Putamen (tissue), 1 donor: ENCODE results near the gene XRCC4.

Experiments
- DNase-seq: peaks from one replicate; pipeline ENCODE4 v3.0.0-alpha.2; 2016; ENCODE audit warnings: low spot score

The XRCC4 gene

DNA sequence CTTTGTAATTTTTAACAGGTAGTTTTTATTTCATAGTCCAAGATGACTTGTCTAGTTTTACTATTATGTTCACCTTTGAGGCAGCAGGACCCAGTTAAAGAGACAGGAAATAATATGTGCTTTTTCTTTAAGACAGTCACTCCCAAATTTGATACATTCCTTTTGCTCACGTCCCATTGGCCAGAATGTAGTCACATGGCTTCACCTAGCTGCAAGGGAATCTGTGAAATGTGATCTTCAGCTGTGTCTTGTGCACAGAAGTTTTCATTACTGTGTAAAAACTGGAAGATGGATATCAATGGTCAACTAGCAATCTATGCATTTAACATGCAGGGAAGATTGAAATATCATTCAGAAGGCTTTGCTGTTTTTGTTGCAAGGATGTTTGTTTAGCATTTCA, 41.1 kb downstream of the XRCC4 start:
- no peak for DNase-seq

DNA sequence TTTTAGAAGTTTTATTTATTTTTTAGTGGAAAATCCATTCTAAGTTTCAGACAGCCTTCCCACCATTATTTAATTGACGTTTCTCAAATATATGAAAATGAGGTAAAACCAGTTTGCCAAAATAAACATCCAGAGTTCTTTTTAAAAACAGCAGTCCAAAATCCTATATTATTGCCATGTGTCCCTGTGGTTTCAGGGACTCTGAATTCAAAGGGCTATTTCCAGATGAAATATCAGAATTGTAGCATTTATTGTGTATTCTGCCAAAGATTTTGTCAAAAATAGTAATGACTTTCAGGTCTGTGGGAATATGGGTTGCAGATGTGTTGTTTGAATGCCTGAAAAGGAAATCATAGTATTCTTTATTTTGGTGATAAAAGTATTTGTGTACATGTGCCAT, 41.6 kb downstream of the XRCC4 start:
- DNase-seq, result no peak

DNA sequence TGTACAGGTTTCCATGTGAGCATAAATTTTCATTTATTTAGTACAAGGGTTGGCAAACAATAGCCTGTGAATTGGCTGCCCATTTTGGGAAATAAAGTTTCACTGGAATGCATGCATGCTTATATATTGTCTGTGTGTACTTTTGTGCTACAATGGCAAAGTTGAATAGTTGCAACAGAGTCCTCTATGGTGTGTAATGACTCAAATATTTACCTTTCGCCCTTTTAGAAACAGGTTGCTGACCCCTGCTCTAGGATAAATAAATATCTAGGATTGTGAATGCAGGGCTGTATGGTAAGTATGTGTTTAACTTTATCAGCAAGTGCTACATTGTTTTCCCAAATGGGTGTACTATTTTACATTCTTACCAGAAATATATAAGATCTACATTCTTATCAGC, 47.2 kb downstream of the XRCC4 start:
- no peak for DNase-seq

DNA sequence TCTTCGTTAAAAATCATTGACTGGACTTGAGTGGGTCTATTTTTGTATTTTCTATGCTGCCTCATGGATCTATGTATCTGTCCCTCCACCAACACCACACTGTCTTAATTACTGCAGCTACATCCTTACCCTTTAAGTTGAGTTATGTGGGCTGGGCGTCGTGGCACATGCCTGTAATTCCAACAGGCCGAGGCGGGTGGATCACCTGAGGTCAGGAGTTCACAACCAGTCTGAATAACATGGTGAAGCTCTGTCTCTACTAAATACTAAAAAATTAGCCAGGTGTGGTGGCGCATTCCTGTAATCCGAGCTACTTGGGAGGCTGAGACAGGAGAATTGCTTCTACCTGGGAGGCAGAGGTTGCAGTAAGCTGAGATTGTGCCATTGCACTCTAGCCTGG, 48.2 kb downstream of the XRCC4 start:
- DNase-seq, result no peak

GRCh38 chr5:83126501-83126900, 49.2 kb downstream of the XRCC4 start:
- DNase-seq, result no peak

- no peak for DNase-seq
These were observed 56.5 kb downstream of the XRCC4 start for GRCh38 chr5:83133797-83134196.

DNA sequence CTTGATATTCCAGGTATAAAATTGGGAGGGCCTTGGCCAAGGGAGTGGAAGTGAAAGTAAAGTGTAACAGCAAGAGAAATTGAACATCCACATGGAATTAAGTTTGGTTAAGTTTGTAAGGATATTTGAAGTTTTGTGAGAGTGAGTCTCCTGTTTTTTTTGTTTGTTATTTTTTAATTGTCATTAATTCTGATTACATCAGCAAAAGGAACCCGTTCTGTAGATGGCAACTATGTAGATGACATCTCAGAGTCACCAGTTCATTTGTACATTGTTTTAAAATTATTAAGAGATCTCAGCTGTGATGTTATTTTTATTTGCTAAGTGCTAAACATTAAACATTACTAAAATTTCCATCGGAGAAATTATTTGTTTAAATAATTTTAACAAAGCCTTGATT, 65.2 kb downstream of the XRCC4 start:
- DNase-seq, result no peak

DNA sequence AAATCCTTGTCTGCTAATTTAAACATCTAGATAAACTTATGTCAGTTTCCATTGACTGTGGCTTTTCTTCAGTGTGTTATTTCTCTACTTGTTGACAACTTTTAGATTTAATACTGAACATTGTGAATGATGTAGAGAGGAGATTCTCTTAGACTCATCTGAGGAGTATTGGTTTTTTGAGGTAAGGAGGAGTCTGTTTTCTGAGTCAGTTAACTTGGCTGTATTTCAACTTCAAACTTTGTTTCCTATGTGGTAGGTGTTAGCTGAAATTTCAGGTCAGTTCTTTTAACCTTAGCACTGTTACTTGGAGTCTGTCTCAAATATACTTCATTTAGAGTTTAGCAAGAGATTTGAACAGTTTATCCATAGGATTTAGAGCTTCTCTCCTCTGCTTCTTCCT, 67.9 kb downstream of the XRCC4 start:
- no peak for DNase-seq

DNA sequence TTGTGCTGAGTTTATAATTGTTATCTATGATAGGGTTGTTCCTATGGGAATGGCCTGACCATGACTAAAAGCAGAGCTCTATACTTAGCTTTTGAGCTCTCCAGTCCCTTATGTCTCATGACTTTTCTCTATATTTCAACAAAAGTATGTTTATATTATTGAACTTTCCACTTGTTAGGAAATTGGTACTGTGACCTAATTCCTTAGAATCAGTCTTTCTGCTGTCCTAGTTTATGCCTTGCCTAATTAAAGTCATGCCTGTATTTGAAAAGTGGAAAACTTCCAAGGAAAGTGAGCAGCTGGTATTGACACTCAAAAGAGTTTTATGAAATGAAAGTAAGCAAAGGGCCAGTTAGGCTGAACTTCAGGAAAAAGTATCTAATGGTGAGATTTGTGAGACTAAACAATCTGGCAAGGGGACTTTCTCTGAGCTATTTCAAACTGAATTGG, 68.6 kb downstream of the XRCC4 start:
- no peak for DNase-seq

DNA sequence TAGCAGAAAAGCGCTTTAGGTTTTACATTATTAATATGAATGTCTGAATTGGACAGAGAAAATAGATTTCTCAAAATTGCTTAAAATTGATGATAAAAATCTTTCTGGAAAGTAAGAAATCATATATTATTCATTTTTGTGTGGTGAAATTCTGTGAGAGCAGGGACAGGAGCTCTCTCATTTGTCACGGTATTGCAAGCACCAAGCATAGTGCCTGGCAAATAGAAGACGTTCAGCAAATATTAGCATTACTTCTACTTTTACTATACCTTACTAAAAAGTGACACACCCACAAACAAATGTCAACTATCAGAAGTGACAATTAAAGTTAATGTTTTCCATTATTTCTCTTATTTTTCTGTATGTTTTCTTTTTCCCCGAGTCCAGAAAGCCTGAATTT, 69.1 kb downstream of the XRCC4 start:
- DNase-seq, result no peak

DNA sequence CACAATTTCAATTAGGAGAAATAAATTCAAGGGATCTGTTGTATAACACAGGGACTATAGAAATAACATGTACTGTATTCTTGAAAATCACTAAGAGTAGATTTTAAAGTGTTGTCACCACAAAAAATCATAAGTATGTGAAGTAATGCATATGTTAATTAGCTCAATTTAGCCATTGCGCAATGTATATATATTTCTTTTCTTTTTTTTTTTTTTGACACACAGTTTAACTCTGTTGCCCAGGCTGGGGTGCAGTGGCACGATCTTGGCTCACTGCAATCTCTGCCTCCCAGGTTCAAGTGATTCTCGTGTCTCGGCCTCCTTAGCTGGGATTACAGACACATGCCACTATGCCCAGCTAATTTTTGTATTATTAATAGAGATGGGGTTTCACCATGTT, 70.2 kb downstream of the XRCC4 start:
- DNase-seq, result no peak

GRCh38 chr5:83148370-83148769, 71.0 kb downstream of the XRCC4 start:
- no peak for DNase-seq

GRCh38 chr5:83149671-83150070, 72.3 kb downstream of the XRCC4 start:
- DNase-seq, result no peak

DNA sequence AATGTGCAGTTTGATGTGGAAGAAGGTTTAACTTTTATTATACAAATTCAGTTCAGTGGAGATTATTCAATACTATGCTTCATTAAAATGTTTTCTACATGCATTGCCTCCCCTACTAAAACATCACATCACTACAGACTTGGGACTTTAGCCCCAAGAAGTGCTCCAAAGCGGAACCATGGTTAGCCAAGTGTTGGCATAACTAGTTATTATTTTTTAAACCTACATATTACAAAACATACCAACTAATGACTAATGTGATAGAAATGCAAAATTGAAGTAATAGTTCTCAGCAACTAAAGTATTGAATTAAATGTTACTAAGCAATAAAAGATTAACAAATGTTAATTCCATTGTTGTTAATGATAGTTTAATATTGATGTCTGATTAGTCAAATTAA, 74.5 kb downstream of the XRCC4 start:
- DNase-seq, result no peak

DNA sequence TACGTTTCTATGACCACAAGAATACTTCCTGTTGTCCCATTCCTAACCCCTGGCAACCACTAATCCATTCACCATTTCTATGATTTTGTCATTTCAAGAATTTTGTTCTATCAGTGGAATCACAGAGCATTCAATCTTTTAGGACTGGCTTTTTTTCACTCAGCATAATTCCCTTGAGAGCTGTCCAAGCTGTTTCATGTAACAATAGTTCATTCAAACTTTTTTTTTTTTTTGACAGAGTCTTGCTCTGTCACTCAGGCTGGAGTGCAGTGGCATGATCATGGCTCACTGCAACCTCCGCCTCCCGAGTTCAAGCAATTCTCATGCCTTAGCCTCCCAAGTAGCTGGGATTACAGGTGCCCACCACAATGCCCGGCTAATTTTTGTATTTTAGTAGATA, 75.6 kb downstream of the XRCC4 start:
- DNase-seq, result peak; percentile 51

- no peak for DNase-seq
These were observed 78.7 kb downstream of the XRCC4 start for GRCh38 chr5:83156001-83156400.

- DNase-seq, result no peak
These were observed 79.8 kb downstream of the XRCC4 start for GRCh38 chr5:83157163-83157562.

- no peak for DNase-seq
These were observed 85.3 kb downstream of the XRCC4 start for GRCh38 chr5:83162601-83163000.

- no peak for DNase-seq
These were observed 90.2 kb downstream of the XRCC4 start for GRCh38 chr5:83167538-83167937.

GRCh38 chr5:83169571-83170337, 92.4 kb downstream of the XRCC4 start:
- DNase-seq, result no peak

- no peak for DNase-seq
These were observed 94.7 kb downstream of the XRCC4 start for GRCh38 chr5:83172011-83172410.

DNA sequence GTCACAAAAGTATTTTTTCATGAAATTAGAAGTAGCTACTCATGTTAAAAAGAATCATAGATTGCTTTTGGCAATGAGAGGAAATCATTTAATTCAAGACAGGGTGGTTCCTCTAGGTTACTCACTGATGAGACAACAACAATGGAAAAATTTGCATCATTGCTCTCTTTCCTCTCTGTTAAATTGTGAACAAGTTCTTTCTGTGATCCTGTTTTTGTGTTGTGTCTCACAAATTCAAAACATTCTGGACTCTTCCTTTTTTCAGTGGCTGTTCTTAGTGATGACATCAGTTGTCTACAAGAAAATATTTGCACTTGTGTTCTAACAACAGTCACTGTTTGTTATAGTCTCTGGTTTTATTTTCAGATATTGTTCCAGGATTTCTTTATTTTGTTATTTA, 95.3 kb downstream of the XRCC4 start:
- DNase-seq, result no peak

- no peak for DNase-seq
These were observed 96.5 kb downstream of the XRCC4 start for GRCh38 chr5:83173826-83174225.

- no peak for DNase-seq
These were observed 100.5 kb downstream of the XRCC4 start for GRCh38 chr5:83177803-83178202.
